GM19238 (cell line): ENCODE measurements around the gene NUDT16L1.

Source experiments
- DNase-seq: peaks from one replicate; pipeline ENCODE4 v3.0.0; 2011; ENCODE audit warnings: low spot score; ENCODE audit not compliant: insufficient read length

Gene NUDT16L1

GRCh38 chr16:4682084-4682591, 11.2 kb upstream of the NUDT16L1 start:
- DNase-seq: no peak

- DNase-seq: no peak
Observed at GRCh38 chr16:4682616-4683254, 10.6 kb upstream of the NUDT16L1 start.

GRCh38 chr16:4683255-4684057, 9.9 kb upstream of the NUDT16L1 start:
- DNase-seq: no peak

GRCh38 chr16:4684058-4684715, 9.2 kb upstream of the NUDT16L1 start:
- no peak for DNase-seq

GRCh38 chr16:4684763-4685162, 8.6 kb upstream of the NUDT16L1 start:
- DNase-seq: no peak

- DNase-seq: no peak
Observed at GRCh38 chr16:4685292-4685691, 8.1 kb upstream of the NUDT16L1 start.

GRCh38 chr16:4685776-4686496, 7.4 kb upstream of the NUDT16L1 start:
- no peak for DNase-seq

- no peak for DNase-seq
Observed at GRCh38 chr16:4686497-4687210, 6.7 kb upstream of the NUDT16L1 start.

- DNase-seq: no peak
Observed at GRCh38 chr16:4687416-4687815, 5.9 kb upstream of the NUDT16L1 start.

- no peak for DNase-seq
Observed at GRCh38 chr16:4687946-4688673, 5.3 kb upstream of the NUDT16L1 start.

GRCh38 chr16:4688674-4689045, 4.7 kb upstream of the NUDT16L1 start:
- no peak for DNase-seq

- no peak for DNase-seq
Observed at GRCh38 chr16:4689091-4689671, 4.2 kb upstream of the NUDT16L1 start.

GRCh38 chr16:4689864-4690704, 3.3 kb upstream of the NUDT16L1 start:
- no peak for DNase-seq

- DNase-seq: no peak
Observed at GRCh38 chr16:4690946-4691665, 2.3 kb upstream of the NUDT16L1 start.

GRCh38 chr16:4691666-4692412, 1.5 kb upstream of the NUDT16L1 start:
- no peak for DNase-seq

- DNase-seq: no peak
Observed at GRCh38 chr16:4692460-4693295, 684 bp upstream of the NUDT16L1 start.
